Activated CD4-positive, alpha-beta T cell treated with anti-CD3 and anti-CD28 coated beads for 24 hours (primary cell): ENCODE data around the gene YWHAQ.
A peak's percentile ranks its signal among the peaks of the same experiment; 100 is the strongest.
"Not testable (repeated sequence)": the region's sequence is repeated elsewhere in the genome, so short reads cannot be mapped to it uniquely, and the experiment has no call there.

Experiments
- DNase-seq, 2 donors: peaks; one replicate each; pipeline ENCODE4 v3.0.0-alpha.2; 2020; ENCODE audit warnings: low read depth in 2 of 2

YWHAQ gene

GRCh38 chr2:9594366-9595054 lies 36.3 kb downstream of the YWHAQ start:
- no peak for DNase-seq

GRCh38 chr2:9593925-9594324 lies 36.9 kb downstream of the YWHAQ start:
- DNase-seq = no peak

- DNase-seq = no peak
Observed at GRCh38 chr2:9592699-9593098, 38.1 kb downstream of the YWHAQ start.

GRCh38 chr2:9590641-9591040 lies 40.2 kb downstream of the YWHAQ start:
- no peak for DNase-seq

- no peak for DNase-seq
Observed at GRCh38 chr2:9586465-9586864, 44.3 kb downstream of the YWHAQ start.

GRCh38 chr2:9585486-9585885 lies 45.3 kb downstream of the YWHAQ start:
- no peak for DNase-seq

- DNase-seq = not testable (repeated sequence)
Observed at GRCh38 chr2:9584902-9585301, 45.9 kb downstream of the YWHAQ start.

- no peak for DNase-seq
Observed at GRCh38 chr2:9582624-9583023, 48.2 kb downstream of the YWHAQ start.

- DNase-seq = no peak
Observed at GRCh38 chr2:9578467-9579235, 52.1 kb downstream of the YWHAQ start.

GRCh38 chr2:9574331-9574730 lies 56.5 kb downstream of the YWHAQ start:
- DNase-seq = no peak

GRCh38 chr2:9573840-9574239 lies 57.0 kb downstream of the YWHAQ start:
- no peak for DNase-seq

- no peak for DNase-seq
Observed at GRCh38 chr2:9573013-9573720, 57.6 kb downstream of the YWHAQ start.

GRCh38 chr2:9570182-9571060 lies 60.4 kb downstream of the YWHAQ start:
- DNase-seq = no peak

- no peak for DNase-seq
Observed at GRCh38 chr2:9565436-9566153, 65.2 kb downstream of the YWHAQ start.

GRCh38 chr2:9560628-9561027 lies 70.2 kb downstream of the YWHAQ start:
- no peak for DNase-seq

GRCh38 chr2:9558948-9559381 lies 71.8 kb downstream of the YWHAQ start:
- no peak for DNase-seq

GRCh38 chr2:9556121-9556743 lies 74.6 kb downstream of the YWHAQ start:
- no peak for DNase-seq

- DNase-seq = peak; percentile 71 to 77
Observed at GRCh38 chr2:9555297-9556120, 75.3 kb downstream of the YWHAQ start, which contains the start of gene ADAM17. Gene ADAM17, minus strand, starts transcription at chr2:9555830. Its CDS starts 225 bp downstream, at chr2:9555605.

GRCh38 chr2:9554921-9555296 lies 75.9 kb downstream of the YWHAQ start:
- no peak for DNase-seq
